Measurements from ENCODE around the gene LGMN. TPM values are rescaled to one million over a fixed set of nuclear protein-coding genes. Genes with fewer than 3 reads are reported as not detected.
"Not testable (repeated sequence)": the region's sequence is repeated elsewhere in the genome, so short reads cannot be mapped to it uniquely, and the experiment has no call there.

The LGMN gene
- total RNA-seq, 1 experiment from 2014 or later = 38.5 TPM

DNA sequence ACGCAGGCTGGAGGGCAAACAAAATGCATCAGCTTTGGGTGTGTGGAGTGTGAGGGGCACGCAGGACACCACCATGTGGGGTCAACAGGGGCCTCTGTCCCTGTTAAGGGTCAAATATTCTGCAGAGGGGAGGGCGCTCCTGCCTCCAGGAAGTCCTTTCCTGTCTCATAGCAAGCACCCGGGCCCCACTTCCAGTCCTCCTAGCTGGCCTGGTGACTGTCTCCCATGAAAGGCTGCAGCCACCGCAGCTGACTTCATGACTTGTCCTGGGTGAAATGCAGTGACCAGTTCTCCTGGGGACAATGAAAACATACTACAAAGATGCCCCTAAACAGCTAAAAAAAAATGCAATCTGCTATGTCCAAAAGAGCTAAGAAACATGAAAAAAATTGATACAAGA is 53.6 kb downstream of the LGMN start:
- no peak for DNase-seq (ENCODE audit: low spot score)

DNA sequence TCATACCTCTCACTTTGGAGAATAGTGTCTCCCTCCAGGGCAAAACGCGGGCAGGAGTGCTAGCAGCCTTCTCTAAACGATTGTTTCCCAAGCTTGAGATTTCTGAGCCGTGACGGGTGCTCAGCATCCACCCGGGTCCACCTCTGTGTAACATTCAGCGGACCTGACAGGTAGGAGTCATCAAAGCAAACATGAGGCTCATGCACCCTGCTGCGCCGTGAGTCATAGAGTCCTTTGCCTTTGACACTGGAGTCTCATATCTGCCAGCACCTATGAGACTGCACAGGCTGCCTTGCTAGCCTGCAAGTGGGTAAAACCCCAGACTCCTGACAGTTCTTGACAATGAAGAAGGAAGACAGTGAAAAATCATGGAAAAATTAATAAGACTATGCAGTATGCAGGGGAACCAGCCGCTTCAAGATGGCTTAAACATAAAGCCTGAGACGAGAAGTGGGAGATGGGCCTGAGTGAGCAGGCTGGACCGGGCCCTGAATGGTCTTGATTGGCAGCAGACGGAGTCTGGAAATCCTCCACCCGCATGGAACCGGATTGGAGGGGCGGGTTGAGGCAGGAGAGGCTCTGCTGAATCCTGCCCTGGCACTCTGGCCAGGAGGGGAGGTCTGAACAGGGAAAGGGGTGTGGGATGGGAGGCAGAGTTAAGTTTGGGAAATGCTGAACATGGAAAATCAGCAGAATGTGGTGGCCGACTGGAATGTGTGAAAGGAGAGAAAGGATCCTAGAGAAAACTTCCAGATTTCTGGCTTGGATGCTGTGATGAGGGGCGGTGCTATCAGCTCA is 54.2 kb downstream of the LGMN start:
- no peak for DNase-seq (ENCODE audit: low spot score)

DNA sequence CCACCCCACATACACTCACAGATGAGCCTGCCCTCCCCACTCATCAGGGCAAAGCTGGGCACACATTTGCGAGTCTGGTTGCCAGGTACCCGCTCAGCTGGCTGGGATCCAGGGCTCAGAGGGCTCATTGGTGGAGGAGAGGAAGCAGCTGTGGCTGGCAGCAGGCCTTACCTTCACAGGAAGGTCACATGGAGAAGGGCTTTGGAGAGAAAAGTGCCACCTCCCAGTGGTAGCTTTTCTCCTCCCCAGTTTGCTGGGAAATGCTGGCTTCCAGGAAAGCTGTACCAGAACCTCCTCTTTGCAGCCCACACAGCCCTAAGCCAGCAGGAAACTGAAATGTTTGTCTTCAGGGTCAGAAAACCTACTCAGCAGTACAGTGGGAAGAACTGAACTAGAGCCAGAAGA is 55.6 kb downstream of the LGMN start:
- DNase-seq (ENCODE audit: low spot score) = peak; percentile 76

- DNase-seq (ENCODE audit: low spot score) = peak; percentile 55
These were observed 58.0 kb downstream of the LGMN start for GRCh38 chr14:92690171-92691011.

DNA sequence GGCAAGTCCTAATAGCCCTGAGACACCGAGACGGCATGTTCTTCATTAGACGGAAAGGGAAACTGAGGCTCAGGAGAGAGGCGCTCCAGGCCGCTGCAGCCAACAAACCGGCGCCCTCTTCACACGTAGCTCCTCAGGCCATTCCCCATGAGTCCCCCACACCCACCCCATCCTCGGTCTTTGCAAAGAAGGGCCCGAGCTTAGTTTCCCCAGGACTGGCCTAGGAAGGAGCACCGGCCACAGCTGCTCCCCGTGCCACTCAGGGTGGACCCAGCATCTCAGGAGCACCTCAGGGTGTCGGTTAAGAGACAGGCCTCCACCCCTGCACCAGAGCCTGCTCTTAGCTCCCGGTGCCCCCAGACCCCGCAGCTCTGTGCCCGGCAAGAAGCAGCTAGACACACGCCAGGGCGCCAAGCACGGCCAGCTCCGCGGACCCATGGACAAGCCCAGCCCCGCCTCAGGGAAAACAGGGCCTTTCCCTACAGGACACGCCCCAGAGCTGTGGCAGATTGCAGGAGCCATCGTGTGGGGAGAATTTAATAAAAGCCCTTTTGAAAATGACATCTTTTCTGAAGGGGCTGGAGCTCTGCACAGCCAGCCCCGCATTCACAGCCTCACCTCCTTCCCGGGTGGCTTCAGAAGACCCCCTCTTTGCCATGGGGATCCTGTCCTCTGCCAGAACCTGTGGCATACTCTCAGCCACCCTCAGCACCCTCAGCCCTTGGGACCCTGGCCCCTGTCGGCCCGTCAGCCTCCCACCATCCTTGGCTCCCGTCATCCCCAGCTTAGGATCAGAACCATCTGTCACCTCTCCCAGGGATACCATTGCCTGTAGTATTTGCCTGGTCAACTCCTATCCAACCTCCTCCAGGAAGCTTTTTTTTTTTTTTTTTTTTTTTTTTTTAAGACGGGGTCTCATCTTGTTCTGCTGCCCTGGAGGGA is 59.7 kb downstream of the LGMN start:
- no peak for DNase-seq (ENCODE audit: low spot score)

DNA sequence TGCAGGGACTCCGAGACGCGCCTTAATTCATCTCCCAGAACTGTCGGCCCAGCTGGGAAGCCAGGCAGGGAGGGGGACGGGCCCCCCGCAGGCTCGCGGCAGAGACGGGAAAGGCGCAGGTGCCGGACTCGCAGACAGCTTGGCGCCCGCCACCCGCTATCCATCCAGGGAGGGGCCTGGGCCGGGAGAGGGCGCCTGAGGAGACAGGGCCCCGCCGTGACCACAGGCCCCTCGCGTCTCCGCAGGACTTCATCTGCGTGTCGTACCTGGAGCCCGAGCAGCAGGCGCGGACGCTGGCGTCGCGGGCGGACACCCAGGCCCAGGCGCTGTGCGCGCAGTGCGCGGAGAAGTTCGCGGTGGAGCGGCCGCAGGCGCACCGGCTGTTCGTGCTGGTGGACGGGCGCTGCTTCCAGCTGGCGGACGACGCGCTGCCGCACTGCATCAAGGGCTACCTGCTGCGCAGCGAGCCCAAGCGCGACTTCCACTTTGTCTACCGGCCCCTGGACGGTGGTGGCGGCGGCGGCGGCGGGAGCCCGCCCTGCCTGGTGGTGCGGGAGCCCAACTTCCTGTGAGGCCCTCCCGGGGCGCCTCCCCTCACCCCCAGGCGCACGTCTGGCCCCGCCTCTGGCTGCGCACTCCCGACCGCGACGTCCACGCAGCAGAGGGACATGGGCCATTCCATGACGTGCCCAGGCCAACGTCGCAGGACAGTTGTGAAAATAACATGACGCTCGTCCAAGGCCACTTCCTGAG is 60.6 kb downstream of the LGMN start:
- no peak for DNase-seq (ENCODE audit: low spot score)

DNA sequence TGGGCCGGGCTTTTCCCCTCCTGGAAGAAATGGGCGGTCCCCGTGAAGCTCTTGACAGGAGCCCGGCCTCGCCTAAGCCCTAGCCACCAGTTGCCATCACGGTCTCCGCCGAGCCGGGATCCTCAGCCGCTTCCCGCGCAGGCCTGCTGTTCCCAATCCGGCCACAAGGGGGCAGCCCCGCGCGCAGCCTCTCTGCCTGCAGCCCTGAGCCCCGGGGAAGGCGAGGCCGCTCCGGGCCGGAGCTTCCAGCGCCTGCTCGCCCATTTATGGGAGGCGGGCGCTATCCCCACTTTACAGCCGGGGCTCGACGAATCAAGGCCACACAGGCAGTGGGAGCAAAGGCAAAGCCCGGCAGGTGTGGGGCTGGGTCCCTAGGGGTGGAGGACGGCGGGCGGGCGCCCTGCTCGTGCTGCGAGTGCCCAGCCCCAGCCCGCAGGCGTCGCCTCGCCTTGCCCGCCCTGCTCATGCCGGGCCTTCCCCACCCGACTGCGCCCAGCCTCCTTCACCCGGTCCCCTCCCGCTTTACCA is 61.5 kb downstream of the LGMN start:
- peak; percentile 31 for DNase-seq (ENCODE audit: low spot score)

- no peak for DNase-seq (ENCODE audit: low spot score)
These were observed 62.0 kb downstream of the LGMN start for GRCh38 chr14:92686411-92686899.

- DNase-seq (ENCODE audit: low spot score) = no peak
These were observed 62.6 kb downstream of the LGMN start for GRCh38 chr14:92685784-92686355.

GRCh38 chr14:92684801-92685560 is 63.4 kb downstream of the LGMN start:
- DNase-seq (ENCODE audit: low spot score) = no peak

- DNase-seq (ENCODE audit: low spot score) = no peak
These were observed 65.4 kb downstream of the LGMN start for GRCh38 chr14:92683041-92683440.

- DNase-seq (ENCODE audit: low spot score) = peak; percentile 44
These were observed 67.4 kb downstream of the LGMN start for GRCh38 chr14:92680781-92681650.

DNA sequence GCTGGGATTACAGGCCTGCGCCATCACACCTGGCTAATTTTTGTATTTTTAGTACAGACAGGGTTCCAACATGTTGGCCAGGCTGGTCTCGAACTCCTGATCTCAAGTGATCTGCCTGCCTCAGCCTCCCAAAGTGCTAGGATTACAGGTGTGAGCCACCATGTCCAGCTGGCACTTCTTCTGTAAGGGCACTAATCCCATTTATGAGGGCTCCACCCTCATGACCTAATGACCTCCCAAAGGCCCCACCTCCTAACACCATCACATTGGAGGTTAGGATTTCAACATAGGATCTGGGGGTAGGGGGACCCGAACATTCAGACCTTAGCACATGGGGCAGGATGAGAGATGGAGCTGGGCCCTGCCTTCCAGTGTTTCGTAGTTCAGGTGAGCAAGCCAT is 68.1 kb downstream of the LGMN start:
- not testable (repeated sequence) for DNase-seq (ENCODE audit: low spot score)

DNA sequence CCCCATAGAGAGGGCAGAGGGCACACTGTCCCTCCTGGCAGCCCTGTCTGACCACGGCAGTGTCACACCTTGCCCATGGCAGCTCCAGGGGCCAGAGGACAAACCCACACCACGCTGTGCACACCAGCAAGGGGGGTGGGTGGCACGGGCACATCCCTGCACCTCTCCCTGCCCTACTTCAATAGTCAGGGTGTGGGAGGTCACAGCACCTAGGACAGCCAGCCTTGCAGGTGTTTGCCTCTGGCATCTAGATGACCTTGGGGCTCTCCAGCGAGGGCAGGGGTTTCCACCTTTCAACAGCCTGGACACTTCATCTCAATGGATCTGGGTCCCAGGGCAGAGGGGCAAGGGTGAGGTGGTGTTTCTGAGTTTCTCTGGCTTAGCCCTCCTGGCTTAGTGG is 69.2 kb downstream of the LGMN start:
- no peak for DNase-seq (ENCODE audit: low spot score)

DNA sequence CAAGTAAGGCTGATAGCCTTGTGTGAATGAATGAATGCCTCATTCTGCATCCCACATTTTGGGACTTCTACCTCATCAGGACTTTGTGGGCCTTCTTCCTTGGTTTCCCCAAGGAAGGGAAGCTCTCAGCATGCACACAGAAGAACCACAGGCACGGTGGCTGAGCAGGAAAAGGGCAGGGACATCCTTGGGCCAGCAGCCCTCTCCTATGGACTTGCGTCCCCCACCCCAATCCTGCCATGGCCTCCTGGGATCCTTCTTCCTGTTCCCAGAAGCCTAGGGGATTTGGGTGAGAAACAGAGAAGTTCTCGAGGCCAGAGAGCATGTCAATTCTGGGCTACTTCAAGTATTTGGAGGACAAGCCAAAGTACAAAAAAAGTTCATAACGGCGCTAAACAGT is 69.7 kb downstream of the LGMN start:
- no peak for DNase-seq (ENCODE audit: low spot score)

- no peak for DNase-seq (ENCODE audit: low spot score)
These were observed 70.5 kb downstream of the LGMN start for GRCh38 chr14:92677955-92678354.

- no peak for DNase-seq (ENCODE audit: low spot score)
These were observed 71.2 kb downstream of the LGMN start for GRCh38 chr14:92677087-92677668.

- no peak for DNase-seq (ENCODE audit: low spot score)
These were observed 71.9 kb downstream of the LGMN start for GRCh38 chr14:92676403-92677086.

Data from H4 (cell line).